RPMI8226 (cell line): ENCODE results near the gene ZNF44.
"Not testable (repeated sequence)": the region's sequence is repeated elsewhere in the genome, so short reads cannot be mapped to it uniquely, and the experiment has no call there.

ENCODE experiments used
- DNase-seq: peaks from one replicate; pipeline ENCODE4 v3.0.0-alpha.2; 2015

Gene ZNF44

GRCh38 chr19:12294249-12295158, at the start of gene ZNF44:
ZNF44 (minus strand) TSS chr19:12294883; CDS start chr19:12294694, 189 bp downstream.
- peak; percentile 98 for DNase-seq

GRCh38 chr19:12333162-12334159, 38.8 kb upstream of the ZNF44 start, which contains the start of gene ZNF563:
ZNF563 (minus strand) TSS chr19:12333633; CDS start chr19:12333482, 151 bp downstream.
- DNase-seq: peak; percentile 93

- DNase-seq: no peak
Measured at GRCh38 chr19:12331211-12331941, 36.7 kb upstream of the ZNF44 start.

GRCh38 chr19:12330340-12330739, 35.7 kb upstream of the ZNF44 start:
- DNase-seq: no peak

GRCh38 chr19:12325690-12326089, 31.0 kb upstream of the ZNF44 start:
- DNase-seq: no peak

GRCh38 chr19:12318782-12319413, 24.2 kb upstream of the ZNF44 start:
- no peak for DNase-seq

- DNase-seq: peak; percentile 34
Measured at GRCh38 chr19:12314553-12314952, 19.9 kb upstream of the ZNF44 start.

- not testable (repeated sequence) for DNase-seq
Measured at GRCh38 chr19:12308891-12309290, 14.2 kb upstream of the ZNF44 start.

- DNase-seq: no peak
Measured at GRCh38 chr19:12295191-12295590, 508 bp upstream of the ZNF44 start.

GRCh38 chr19:12293777-12294248, 870 bp downstream of the ZNF44 start:
- peak; percentile 85 for DNase-seq

- no peak for DNase-seq
Measured at GRCh38 chr19:12289790-12290065, 5.0 kb downstream of the ZNF44 start.

GRCh38 chr19:12287958-12288500, 6.7 kb downstream of the ZNF44 start:
- no peak for DNase-seq

- no peak for DNase-seq
Measured at GRCh38 chr19:12284631-12285030, 10.1 kb downstream of the ZNF44 start.

GRCh38 chr19:12284226-12284625, 10.5 kb downstream of the ZNF44 start:
- no peak for DNase-seq

- no peak for DNase-seq
Measured at GRCh38 chr19:12278713-12279112, 16.0 kb downstream of the ZNF44 start.

- no peak for DNase-seq
Measured at GRCh38 chr19:12272980-12273901, 21.4 kb downstream of the ZNF44 start.

- no peak for DNase-seq
Measured at GRCh38 chr19:12272386-12272785, 22.3 kb downstream of the ZNF44 start.

- no peak for DNase-seq
Measured at GRCh38 chr19:12270854-12271253, 23.8 kb downstream of the ZNF44 start.

GRCh38 chr19:12265921-12266704, 28.6 kb downstream of the ZNF44 start:
- no peak for DNase-seq

- no peak for DNase-seq
Measured at GRCh38 chr19:12261554-12261953, 33.1 kb downstream of the ZNF44 start.
